Hippocampal formation (tissue), 2 donors: ENCODE data around the gene TRMT2A.
A peak's percentile ranks its signal among the peaks of the same experiment; 100 is the strongest.

Experiments
- DNase-seq, 2 donors: peaks; one replicate each; lab custom pipeline; 2025; lab: John Stamatoyannopoulos, UW

TRMT2A gene

DNA sequence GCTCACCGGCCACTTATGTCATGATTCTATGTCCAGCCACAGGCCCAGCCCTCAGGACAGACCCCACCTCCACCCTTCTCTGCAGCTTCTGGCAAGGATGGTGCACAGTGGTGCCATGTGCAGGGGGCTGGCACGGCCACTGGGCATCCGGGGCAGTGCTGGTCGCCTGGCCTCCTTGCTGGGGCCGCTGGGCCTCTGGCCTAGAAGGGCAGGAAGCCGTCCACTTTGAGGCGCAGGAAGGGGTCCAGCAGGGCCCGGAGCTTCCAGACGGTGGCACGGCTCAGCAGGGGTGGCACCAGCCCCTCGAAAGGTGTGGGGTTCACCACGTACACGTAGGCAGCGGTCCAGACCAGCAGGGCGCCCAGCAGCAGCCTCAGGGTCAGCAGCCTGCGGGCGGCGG lies 31.4 kb upstream of the TRMT2A start:
- DNase-seq: no peak

DNA sequence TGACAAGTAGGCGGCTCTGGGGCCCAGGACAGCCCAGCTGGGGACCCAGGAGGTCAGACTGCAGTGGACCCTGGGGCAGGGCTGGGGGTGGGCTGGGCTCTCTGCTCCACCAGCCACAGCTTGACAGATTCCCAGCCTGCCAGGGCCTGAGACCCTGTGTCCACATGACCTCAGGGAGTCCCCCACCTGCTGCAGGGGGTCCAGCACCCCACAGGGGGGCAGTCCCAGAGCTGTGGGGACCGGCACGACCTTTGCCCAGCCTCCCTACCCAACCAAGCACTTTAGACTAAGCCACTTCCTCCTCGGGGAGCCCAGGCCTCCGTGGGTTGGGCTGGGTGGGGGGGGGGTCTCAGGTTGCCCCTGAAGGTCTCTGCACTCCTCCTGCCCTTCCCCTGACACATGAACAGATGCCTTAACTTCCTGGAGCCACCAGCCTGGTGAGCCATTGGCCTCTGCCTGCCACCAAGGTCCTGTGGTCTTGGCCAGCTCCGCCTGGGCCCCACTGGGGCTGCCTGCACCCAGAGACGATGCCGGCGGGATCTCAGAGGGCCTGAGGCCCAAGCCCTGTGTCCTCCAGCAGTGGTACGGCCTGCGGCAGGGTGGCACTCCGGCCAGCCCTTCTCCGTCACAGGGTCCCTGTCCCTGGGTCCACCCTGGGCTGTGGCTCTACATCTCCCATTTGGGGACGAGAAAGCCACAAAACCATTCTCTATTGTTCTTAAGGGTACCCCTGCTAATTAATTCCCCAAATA lies 30.4 kb upstream of the TRMT2A start:
- DNase-seq: no peak

DNA sequence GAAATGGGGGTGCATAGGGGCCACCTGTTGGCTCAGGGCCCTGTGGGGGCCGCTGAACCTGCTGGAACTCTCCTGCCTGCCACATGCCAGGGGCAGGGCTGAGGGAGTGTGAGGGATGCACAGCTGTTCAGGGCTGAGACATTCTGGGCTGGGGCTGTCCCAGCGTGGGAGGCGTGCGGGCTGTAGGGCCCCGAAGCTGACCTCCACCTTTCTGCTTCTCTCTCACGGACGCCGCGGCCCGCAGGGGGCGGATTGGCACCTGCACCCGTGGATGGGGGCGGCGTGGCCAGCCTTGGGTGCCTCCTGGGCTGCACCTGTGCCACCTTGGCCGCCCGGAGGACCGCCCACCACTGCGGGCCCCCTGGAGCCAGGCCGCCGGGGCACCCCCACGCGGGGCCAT lies 29.8 kb upstream of the TRMT2A start:
- DNase-seq: no peak

DNA sequence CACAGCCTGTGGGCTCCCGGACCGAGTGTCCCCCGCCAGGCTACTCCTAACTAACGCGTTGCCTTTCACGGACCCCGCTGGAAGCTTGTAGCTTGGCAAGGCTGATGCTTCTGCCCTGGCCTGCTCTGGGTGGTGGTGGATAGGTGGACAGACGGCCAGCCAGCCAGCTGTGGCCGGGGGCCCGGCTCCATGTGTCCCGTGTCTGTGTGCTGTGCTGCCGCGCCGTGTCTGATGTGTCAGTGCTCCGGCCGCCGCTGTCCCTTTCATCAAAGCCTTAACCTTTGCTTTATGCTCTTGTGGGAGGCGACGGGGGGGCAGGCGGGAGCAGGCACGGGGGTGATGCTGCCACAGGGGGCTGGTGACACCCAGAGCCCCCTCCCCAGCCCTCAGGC lies 28.8 kb upstream of the TRMT2A start:
- DNase-seq: no peak

DNA sequence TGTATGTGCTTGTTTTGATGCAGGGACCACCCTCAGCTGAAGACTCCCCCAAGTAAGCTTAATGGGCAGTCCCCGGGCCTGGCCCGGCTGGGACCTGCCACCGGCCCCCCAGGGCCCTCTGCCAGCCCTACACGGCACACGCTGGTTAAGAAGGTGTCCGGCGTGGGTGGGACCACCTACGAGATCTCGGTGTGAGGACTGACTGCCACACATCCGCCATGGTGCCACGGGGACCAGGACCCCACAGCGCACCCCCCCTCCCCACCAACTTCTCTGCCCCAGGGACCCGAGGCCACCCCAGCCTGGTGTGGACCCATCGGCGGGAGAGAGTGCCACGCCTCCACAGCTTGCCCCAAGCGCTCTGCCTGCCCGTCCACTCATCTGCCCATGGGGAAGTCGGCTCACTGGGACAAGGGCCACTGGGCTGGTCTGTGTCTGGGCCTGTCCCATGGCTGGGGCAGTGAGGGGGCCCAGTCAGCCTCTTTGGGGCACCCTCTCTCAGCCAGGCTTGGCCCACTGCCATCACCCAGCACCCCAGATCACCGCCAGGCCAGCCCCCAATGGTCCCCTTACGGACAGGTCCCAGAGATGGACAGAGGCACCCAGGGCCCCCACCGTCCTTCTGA lies 28.3 kb upstream of the TRMT2A start:
- DNase-seq: no peak

DNA sequence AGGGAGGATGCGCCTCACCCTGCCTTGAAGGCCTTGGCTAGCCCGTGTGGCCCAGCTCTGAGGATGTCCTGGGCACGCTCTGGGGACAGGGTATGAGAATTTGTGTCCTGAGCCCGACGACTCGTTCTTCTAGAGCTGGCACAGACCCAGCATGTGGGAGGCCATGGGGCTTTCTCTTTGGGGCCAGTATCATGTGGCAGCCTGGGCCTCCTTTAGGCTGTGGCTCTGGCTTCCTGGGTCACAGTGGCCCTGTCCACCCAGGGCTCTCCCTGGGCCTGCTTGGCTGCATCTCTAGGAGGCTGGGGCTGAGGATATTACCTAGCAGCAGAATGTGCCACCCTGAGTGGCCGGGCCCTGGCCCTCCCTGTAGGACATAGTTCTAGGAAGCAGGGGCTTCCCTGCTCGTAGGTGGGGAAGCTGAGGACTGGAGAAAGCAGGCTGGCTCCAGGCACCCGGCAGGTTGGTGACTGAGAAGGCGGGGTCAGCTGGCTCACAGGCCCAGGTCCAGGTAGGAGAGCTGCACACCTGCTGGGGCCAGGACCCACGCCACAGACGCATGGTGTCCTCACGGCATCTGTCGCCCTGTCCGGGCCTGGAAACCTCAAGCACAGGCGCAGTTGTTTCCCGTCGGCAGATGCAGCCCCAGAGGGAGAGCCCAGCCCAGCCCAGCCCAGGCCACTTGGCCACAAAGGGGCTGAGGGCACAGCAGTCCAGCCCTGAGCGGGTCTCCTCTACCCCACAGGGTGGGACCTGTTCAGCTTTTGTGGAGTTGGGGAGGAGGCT lies 27.0 kb upstream of the TRMT2A start:
- no peak for DNase-seq

DNA sequence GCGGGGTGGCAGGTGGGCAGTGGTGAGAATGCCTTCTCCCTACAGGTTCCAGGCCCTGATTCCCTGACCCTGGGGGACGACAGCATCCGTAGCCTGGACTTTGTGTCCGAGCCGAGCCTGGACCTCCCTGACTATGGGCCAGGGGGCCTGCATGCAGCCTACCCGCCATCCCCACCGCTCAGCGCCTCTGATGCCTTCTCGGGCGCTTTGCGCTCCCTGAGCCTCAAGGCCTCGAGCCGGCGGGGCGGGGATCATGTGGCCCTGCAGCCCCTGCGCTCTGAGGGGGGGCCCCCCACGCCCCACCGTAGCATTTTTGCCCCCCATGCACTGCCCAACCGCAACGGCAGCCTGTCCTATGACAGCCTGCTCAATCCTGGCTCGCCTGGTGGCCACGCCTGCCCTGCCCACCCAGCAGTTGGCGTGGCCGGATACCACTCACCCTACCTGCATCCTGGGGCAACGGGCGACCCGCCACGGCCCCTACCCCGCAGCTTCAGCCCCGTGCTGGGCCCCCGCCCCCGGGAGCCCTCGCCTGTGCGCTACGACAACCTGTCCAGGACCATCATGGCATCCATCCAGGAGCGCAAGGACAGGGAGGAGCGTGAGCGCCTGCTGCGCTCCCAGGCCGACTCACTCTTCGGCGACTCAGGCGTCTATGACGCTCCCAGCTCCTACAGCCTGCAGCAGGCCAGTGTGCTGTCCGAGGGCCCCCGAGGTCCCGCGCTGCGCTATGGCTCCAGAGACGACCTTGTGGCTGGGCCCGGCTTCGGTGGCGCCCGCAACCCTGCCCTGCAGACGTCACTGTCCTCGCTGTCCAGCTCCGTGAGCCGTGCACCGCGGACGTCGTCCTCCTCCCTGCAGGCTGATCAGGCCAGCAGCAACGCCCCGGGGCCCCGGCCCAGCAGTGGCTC lies 25.9 kb upstream of the TRMT2A start:
- DNase-seq: no peak

DNA sequence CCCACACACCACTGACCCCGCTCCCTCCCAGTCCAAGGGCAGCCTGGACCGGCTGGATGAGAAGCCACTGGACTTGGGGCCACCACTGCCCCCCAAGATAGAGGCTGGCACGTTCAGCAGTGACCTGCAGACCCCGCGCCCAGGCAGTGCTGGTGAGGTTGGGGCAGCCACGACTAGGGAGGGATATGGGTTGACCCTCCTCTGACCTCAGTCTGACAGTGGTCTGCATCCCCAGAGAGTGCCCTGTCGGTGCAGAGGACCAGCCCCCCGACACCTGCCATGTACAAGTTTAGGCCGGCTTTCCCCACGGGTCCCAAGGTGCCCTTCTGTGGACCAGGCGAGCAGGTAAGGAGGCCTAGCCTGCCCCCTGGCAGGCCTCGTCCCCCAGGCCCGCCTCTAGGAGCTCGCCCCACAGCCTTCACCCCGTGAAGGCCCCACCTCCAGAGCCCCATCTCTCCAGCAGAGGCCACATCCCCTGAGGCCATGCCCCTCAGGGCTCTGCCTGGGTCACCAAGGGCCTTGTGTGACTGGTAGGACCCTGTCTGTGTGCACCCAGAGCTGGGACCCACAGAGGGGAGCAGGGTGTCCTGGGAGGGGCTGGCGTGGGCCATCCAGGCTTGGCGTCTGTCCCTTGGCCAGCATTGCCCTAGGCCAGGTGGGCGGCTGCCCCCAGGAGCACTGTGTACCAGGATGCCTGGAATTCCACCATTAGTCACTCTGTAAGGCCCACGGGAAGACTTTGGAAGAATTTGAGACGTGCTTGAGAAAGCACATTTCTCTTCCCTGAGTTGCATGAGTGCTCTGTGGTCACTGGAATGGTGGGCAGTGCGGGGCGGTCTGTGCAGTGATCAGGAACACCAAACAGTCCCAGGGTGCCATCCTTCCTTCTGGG lies 24.4 kb upstream of the TRMT2A start:
- DNase-seq: no peak

DNA sequence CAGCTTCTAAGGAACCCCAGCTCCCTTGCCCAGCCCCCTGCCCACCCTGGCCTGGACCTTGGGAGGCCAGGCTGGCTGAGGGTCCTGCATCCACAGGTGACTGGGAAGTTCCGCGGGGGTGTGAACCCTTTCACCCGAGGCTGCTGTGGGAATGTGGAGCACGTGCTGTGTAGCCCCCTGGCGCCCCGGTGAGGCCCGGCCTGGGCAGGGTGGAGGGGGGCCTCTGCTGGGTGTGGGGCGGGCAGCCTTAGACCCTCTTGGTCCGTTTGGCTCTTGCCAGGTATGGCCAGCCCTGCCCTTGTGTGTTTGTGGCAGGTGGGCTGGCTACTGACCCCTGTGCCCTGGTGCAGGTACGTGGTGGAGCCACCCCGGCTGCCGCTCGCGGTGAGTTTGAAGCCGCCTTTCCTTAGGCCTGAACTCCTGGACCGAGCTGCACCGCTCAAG lies 23.5 kb upstream of the TRMT2A start:
- DNase-seq: no peak

DNA sequence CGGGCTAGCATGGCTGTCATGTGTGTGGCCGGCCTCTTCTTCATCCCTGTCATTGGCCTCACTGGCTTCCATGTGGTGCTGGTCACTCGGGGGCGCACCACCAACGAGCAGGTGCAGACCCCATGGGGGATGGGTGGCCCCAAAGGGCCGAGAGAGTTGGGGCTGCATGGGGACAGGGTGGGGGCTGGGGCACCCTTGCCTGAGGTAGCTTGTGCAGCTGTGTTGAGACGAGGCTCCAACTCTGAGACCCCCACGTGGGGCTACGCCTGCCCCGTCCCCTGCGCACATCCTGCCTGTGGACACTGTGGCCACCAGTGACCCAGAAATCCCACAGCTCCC lies 23.1 kb upstream of the TRMT2A start:
- no peak for DNase-seq

DNA sequence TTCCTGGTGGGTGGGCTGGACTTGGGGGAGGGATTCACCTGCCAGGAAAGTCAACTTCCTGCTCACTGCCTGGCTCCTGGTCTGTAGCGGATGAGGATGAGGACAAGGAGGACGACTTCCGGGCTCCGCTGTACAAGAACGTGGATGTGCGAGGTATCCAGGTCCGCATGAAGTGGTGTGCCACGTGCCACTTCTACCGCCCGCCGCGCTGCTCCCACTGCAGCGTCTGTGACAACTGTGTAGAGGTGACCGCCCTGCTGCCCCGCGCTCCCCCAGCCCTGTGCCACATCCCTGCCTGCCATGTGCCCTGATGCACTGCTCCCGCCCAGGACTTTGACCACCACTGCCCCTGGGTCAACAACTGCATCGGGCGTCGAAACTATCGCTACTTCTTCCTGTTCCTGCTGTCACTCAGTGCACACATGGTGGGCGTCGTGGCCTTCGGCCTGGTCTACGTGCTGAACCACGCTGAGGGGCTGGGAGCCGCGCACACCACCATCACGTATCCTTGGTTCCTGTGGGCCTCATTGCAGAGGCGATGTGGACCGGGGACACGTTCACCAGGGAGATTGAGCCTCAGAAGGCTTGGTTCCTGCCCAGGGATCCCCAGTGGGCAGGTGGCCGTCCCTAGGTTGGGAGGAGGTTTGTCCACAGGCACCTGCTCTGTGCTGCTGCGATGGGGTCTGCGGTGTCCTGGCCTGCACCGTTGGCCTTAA lies 22.5 kb upstream of the TRMT2A start:
- DNase-seq: no peak

DNA sequence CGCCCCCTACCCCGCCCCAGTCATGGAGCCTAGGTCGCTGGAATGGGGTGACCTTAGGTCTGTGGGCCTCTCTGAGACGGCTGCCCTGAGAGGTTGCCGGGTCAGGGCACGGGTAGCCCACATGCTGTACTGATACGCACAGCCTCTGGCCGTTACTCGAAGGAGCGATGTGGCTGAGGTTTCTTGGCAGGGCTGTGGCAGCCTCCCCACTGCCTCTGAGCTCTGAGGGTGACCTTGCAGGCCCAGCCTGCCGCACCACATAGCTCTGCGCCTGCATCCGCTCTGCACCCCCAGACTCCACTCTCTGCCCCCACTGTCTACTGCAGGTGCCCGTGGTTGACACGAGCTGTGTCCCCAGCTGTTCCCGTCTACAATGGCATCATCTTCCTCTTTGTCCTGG lies 21.8 kb upstream of the TRMT2A start:
- DNase-seq: no peak

DNA sequence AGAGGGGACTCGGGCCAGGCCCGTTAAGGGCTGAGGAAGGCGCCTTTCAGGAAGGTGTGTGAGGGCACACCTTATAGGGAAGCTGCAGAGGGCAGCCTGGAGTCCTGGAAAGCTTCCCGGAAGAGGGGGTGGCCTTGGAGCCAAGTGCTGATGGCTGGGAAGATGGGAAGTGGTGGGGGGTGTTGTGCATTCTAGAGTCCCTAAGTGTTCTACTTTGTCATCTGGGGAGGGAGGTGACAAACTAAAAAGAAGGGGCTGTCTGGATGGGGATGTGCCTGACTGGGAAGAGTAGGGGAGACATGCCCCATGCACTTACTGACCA lies 21.4 kb upstream of the TRMT2A start:
- DNase-seq: no peak

DNA sequence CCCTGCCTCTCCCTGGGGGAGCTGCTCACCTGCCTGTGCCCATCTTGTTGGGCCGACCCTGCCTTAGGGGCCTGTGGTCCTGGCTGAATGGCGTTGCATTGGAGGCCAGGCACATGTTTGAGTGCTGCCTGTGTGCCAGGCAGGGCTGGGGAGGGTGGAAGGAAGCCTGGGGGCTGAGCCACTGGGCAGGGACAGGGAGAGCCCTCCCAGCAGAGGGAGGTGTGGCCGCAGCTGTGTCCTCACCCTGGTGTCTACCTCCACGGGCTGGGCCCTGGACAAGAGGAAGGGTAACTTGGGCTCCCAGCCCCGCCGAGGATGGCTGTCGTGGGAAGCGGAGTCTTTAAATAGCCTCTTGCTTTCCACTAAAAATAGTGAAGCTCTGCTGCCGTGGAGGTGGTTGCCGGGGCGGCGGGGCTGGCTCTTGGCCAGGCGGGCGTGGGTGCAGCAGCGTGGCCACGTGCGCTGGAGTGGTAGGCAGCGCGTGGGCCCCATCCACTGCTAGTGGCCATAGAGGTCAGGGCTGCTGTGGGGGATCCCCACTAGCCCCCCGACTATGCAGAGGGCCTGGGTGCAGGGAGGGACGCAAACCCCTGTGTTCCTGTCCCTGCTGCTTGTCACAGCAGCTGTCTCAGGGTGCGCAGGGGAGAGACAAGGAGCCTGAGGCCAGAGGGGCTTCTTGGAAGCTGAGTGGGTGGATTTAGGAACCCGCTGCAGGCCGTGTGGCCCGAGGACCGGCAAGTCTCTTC lies 20.8 kb upstream of the TRMT2A start:
- DNase-seq: peak in 1 of 2 donors; percentile 17

DNA sequence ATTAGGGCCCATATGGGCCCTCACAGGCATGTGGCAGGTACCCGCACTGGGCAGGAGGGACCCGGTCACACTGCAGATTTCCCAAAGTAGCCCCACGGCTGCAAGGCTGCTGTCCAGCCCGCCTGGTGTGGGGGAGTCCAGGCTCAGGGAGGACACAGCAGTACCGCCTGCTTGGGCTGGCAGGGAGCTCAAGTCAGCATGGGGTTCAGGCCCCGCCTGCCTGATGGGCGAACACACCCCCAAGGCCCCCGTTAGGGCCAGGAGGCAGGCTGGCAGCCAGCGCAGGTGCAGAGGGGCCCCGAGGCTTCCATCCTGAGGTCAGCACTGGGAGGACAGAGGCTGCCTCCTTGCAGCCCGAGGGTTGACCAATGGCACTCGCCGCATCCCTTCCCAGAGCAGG lies 20.1 kb upstream of the TRMT2A start:
- no peak for DNase-seq

DNA sequence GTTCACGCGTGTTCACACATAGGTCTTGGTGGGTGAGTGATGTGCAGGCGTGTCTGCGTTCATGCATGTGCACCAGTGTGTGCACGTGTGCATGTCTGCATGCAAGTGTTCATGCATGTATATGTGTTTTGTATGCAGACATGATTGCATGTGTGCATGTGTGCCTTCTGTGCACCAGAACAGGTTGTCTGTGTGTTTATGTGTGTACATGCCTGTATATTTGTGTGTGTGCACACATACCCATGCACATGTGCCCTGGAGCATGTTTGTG lies 19.5 kb upstream of the TRMT2A start:
- no peak for DNase-seq

DNA sequence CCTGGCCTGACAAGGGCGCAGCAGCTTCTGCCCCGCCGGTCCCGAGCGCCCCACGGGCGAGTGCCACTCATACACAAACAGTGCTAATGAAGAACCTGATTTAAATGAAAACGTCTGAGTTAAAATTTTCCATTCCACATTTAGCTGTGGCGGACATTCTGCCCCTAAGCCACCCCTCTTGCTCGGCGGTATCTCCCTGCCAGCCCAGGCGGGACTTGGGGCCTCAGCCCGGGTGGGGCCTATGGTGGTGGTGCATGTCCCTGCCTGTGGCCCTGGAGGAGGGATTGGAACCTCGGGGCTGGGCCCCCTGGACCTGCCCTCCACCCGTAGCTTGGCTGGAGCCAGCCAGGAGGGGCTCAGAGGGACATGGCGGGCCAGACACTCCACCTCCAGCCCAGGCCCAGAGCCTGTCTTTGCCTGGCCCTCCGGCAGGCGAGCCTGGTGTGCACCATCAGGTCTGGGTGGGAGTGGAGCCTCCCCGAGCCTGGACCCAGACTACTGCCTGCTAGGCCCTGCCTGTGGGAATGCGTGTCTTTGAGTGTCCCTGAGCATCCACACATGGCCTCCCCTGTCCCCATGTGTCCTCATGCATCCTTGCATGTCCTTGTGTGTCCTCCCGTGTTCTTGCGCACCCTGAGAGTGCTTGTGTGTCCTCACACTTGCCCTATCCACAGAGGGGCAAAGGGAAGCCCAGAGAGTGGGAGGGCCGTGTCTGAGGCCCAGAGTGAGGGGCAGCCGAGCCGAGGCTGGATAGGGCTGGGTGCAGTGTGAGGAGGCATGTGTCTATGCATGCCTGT lies 19.0 kb upstream of the TRMT2A start:
- DNase-seq: no peak

DNA sequence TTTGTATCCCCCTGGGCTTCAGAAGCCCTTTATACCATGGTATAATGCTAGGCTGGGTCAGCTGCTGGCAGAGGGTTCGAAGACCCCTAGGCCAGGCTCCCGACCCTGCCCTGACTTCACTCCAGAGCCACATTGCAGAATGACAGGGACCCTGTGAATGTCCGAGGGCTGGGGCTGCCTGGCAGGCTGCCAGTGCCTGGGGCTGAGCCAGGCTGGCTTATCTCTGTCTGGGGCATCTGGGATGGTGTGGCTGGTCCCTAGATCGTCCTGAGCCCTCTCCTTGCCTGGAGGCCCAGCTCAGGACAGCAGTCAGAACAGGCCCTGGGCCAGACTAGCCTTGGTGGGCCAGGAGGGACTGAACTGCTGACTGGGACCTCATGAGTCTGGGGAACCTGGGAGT lies 18.2 kb upstream of the TRMT2A start:
- no peak for DNase-seq

DNA sequence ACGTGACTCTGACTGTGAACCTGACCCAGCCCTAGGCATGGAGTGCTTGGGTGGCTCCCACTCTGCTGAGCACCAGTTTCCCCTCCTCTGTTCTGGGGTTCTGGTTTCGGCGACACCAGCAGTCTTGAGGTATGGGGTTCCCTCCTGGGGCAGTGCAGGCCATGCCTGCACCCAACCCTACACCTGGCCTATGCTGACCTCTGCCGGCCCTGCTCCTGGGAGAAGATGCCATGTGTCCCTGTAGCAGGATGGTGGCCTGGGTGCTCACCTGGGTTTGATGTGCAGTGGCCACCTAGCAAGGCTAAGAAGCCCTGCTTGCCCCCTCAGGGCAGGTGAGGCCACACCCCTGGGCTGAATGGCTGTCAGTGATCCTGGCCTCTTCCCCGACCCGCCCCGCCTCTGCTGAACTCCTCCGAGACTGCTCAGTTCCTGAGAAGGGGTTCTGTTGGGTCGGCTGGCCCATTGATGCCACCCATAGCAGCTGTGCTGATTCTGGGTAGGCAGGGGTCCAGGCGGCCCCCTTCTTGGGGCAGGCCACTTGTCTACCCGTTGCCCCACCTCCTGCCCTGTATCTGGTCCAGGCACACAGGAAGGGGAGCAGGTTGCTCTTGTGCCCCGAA lies 17.0 kb upstream of the TRMT2A start:
- DNase-seq: no peak
